GM18519 (cell line): ENCODE results near the gene THAP8.

Experiments used
- ATAC-seq: cut with Tn5 transposase; IDR thresholded peaks from one replicate; pipeline ENCODE4 v1.9.1; 2021; ENCODE audit warnings: mild to moderate bottlenecking, moderate library complexity; ENCODE audit not compliant: unreplicated experiment, low FRiP score

The THAP8 gene

GRCh38 chr19:36003284-36003683 is 50.8 kb downstream of the THAP8 start:
- no peak for ATAC-seq

GRCh38 chr19:36001605-36002004 is 52.5 kb downstream of the THAP8 start:
- ATAC-seq, result no peak

- ATAC-seq, result no peak
Observed at GRCh38 chr19:35996777-35997176, 57.3 kb downstream of the THAP8 start.

- ATAC-seq, result peak; percentile 70
Observed at GRCh38 chr19:35995048-35995993, 58.8 kb downstream of the THAP8 start, which contains the start of gene SDHAF1. SDHAF1 (plus strand) TSS chr19:35995188; CDS start chr19:35995275, 87 bp downstream.

GRCh38 chr19:35993923-35994598 is 60.0 kb downstream of the THAP8 start:
- ATAC-seq, result no peak

- no peak for ATAC-seq
Observed at GRCh38 chr19:35992907-35993765, 60.9 kb downstream of the THAP8 start.

- ATAC-seq, result no peak
Observed at GRCh38 chr19:35991731-35992450, 62.2 kb downstream of the THAP8 start.

GRCh38 chr19:35990771-35991730 is 63.0 kb downstream of the THAP8 start:
- ATAC-seq, result no peak

- ATAC-seq, result no peak
Observed at GRCh38 chr19:35990156-35990555, 63.9 kb downstream of the THAP8 start.

GRCh38 chr19:35988824-35989223 is 65.3 kb downstream of the THAP8 start:
- ATAC-seq, result no peak

GRCh38 chr19:35987571-35987896 is 66.6 kb downstream of the THAP8 start:
- ATAC-seq, result no peak

- ATAC-seq, result no peak
Observed at GRCh38 chr19:35986664-35987570, 67.2 kb downstream of the THAP8 start.

GRCh38 chr19:35986111-35986510 is 68.0 kb downstream of the THAP8 start:
- no peak for ATAC-seq
